Limb (tissue), 2 donors: Measurements from ENCODE around the gene SANBR.

ENCODE experiments used
- DNase-seq, 2 donors: peaks; one replicate each; pipeline ENCODE4 v3.0.0-alpha.2; 2016; ENCODE audit errors: extremely low spot score in 2 of 2

SANBR gene

DNA sequence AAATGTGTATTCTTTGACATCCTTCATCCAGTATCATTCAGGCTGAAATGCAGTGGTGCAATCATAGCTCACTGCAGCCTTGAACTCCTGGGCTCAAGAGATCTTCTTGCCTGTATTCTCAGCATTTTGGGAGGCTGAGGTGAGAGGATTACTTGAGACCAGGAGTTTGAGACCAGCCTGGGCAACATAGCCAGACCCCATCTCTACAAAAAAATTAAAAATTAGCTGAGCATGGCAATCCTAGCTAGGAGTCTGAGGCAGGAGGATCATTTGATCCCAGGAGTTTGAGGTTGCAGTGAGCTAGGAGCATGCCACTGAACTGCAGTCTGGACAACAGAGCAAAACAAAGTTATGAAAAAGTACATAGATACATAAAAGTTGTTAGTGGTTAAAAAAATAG, 24.1 kb downstream of the SANBR start:
- no peak for DNase-seq

DNA sequence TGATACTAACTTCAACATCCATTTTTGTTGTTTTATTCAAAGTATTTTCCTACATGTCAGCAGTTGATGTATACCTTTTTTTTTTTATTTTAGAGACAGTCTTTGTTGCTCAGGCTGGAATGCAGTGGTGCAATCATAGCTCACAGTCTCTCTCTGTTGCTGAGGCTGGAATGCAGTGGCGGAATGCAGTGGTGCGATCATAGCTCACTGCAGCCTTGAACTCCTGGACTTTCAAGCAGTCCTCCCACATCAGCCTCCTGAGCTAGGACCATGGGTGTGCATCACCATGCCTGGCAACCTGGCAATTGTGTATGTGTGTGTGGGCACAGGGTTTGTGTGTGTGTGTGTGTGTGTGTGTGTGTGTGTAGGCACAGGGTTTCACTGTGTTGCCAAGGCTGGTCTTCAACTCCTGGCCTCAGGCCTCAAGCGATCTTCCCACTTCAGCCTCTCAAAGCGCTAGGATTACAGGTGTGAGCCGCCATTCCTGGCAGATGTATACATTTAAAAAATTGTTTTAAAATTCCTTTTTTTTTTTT, 24.8 kb downstream of the SANBR start:
- DNase-seq = no peak

DNA sequence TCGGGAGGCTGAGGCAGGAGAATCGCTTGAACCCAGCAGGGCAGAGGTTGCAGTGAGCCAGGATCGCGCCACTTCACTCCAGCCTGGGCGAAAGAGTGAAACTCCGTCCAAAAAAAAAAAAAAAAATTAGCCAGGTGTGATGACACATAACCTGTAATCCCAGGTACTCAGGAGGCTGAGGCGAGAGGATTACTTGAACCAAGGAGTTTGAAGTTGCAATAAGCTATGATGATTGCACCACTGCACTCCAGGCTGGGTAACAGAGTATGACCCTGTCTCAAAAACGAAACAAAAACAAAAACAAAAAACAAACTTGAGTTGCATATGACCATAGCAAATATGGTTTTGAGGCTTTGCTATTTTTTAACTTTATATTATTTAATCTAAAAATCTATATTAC, 25.8 kb downstream of the SANBR start:
- DNase-seq = no peak

DNA sequence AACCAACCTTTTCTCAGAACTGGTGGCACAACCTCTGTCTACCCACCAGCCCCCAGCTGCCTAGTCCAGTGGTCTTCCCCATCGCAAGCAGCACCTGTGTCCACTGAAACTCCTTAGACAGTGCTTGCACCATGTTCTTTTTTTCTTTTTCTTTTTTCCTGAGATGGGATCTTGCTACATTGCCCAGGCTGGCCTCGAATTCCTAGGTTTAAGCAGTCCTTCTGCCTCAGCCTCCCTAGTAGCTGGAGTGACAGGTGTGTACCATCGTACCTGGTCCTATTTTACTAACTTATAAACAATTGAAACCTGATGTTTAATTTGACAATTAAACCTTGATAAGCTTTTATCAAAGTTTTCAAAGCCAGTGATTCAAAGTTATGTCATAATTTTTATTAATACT, 30.8 kb downstream of the SANBR start:
- DNase-seq = no peak

DNA sequence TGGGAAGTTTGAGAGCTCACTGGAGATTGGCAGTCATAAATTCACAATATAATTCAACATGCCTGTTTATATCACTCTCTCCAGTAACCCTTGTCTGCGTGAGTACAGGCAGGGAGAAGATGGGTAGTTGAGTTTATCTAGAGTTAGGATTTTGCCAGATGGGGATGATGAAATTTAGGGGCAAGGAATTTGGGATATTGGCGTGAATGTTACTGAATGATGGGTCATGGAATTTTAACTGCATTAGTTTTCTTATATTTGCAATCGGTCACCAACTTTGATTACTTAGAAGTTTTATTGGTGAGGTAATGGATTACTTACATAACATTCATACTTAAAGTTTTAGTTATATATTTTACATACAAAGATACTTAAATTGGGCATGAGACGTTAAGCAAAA, 35.1 kb downstream of the SANBR start:
- no peak for DNase-seq

DNA sequence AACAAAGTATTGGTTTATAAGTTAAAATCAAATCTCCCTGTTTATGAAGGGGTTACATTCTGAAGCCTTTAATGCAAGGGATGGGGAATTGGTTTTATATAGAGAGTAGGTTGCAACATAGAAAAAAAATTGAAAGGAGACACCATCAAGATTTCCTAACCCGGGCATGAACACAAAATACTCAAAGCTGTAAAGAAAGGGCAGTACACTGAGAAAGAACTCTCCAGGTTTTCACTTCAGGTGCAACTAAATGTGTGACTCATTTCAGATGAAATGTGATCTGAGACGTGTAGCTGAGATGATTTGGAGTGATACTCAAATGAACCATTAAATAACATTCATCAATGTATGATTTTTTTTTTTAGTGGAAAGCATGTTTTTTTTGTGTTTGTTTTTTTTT, 43.6 kb downstream of the SANBR start:
- DNase-seq = no peak

DNA sequence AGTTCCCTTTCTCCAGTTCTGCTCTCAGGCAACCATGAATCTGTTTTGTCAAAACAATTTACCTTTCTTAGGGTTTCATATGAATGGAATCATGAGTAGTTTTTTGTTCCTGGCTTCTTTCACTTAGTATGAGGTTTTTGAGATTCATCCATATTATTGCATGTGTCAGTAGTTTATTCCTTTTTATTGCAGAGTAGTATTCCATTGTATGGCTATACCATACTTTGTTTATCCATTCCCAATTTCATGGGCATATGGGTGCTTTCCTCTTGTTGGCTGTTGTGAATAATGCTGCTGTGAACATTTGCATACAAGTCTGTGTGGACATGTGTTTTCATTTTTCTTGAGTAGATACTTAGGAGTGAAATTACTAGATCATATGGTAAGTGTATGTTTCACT, 46.0 kb downstream of the SANBR start:
- DNase-seq = no peak

DNA sequence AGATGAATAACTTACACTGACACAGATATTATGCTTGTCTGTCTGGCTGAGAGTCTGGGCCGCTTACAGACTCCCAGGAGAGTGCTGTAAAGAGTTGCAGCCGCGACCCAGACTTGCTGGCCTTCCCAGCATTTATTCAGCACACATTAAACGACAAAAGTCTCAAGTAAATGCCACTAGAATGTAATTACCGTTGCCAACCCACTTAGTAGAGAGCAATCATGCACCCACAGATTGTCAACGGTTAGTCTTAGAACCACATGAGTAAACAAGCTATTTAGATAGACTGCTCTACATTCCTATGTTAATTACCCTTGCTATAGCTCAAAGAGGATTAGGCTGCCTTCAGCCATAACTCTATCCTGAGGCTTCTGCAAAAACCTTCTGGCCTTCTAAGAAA, 48.5 kb downstream of the SANBR start:
- DNase-seq = no peak
